Stimulated activated CD8-positive, alpha-beta memory T cell treated with anti-CD3 and anti-CD28 coated beads, Interleukin-4, amount 100 ng/mL, for 1 hour (primary cell): Measurements from ENCODE around the gene HAPLN3.
A peak's percentile ranks its signal among the peaks of the same experiment; 100 is the strongest.

Experiments
- DNase-seq, 2 donors: peaks; one replicate each; pipeline ENCODE4 v3.0.0-alpha.2; 2020; ENCODE audit warnings: low read depth in 2 of 2, low spot score in 1 of 2

Gene HAPLN3

GRCh38 chr15:88912500-88912921 lies 17.2 kb upstream of the HAPLN3 start:
- DNase-seq: no peak

DNA sequence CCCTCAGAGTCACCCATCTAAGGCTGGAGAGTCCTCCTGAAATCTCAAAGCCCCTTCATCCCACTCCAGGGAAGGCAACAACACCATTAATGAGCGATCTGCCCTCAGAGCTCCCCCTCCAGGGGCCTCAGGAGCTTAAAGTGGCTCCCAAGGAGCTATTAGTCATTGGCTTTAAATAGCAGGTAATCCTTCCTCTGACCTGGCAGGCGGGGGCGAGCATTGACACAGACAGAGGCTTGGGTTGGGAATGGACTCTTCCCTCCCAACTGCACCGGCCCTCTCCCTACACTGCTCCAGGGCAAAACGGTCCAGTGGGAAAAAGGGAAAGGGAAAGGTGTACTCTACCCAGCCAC lies 16.4 kb upstream of the HAPLN3 start:
- DNase-seq: no peak

GRCh38 chr15:88909956-88910831 lies 14.8 kb upstream of the HAPLN3 start:
- DNase-seq: no peak

GRCh38 chr15:88908697-88909621 lies 13.6 kb upstream of the HAPLN3 start:
- no peak for DNase-seq

DNA sequence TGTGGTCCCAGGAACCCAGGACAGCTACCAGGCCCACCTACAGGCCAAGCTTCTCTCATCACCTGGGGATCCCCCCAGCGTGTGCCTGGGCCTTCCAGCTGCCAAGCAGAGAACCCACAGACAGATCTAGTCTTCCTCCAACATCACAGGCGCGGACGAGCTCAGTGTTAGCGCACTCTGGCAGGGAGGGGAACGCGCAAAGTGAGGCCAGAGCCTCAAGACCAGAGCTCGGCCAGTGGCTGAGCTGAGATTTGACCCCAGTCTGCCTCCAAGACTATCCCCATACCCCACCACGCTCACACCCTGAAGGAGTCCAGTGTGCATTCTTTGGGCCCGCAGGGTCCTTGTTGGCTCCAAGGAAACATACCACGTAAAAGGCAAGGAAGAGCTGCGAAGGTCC lies 12.8 kb upstream of the HAPLN3 start:
- DNase-seq: no peak

- DNase-seq: no peak
Measured at GRCh38 chr15:88907111-88907510, 11.8 kb upstream of the HAPLN3 start.

DNA sequence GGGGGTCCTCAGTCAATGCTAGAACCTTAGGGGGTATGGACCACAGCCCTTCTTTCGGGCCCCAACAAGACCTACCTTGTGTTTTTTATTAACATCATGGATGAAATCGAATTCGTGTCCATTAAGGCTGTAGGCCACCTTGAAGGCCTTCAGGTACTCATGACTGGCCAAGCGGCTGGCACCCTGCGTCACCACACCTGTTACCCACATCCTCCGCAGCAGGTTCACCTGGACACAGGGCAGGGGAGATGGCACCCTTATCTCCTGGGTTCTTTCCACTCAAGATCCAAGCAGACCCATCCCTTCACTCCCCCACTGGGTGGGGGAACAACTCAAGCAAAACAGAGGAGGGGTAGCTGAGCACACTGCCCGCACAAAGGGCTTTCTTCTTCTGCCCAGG lies 11.2 kb upstream of the HAPLN3 start:
- no peak for DNase-seq

GRCh38 chr15:88906130-88906529 lies 10.8 kb upstream of the HAPLN3 start:
- no peak for DNase-seq

DNA sequence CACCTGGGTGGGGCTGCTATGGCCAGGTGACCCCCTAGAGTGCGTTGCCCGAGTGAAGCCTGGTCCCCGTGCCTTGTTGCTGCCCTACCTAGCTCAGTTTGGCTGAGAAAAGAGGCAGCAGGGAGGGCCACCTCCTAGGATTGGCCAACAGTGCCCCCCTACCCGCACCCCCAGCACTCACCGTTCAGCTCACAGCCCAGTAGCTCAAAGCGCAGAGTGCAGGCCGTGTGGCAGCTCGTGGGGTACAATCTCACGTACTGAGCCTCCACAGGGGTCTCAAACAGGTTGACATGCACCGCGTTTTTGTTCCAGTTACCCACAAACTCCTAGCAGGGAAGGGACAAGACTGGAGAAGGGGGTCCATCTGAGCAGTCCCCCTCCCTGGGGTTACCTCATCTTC lies 10.2 kb upstream of the HAPLN3 start:
- no peak for DNase-seq

DNA sequence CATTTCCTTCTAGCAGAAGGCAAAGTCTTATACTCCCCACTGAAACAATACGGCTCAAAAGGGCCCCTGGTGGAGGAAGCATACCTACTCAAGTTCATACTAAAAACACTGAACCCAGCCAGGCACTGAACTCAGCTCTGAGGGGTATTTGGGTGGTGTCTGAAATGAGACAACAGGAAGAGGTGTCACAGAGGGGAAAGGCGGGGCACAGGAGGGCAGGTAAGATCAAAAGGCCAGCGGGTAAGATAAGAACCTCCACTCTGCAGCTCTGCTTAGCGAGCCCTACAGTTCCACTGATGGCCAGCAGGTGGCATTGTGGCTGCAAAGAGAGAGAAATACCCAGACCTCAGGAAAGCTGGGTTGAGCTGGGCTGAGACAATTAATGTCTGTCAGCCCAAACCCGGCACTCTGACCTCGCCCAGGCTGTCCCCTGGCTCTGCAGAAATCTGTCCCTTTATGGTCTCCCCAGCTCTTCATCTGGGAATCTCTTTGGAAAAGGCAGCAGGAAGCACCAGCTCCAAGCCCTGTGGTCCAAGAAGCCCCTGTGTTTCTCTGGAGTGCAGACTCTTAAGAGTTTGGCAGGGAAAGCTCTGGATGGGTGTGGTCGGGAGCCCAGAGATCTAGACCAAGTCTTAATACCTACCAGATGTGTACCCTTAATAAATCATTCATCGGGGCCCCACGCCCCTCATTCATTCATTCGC lies 9.4 kb upstream of the HAPLN3 start:
- DNase-seq: peak; percentile 82 to 88

- DNase-seq: no peak
Measured at GRCh38 chr15:88904257-88904623, 8.9 kb upstream of the HAPLN3 start.

DNA sequence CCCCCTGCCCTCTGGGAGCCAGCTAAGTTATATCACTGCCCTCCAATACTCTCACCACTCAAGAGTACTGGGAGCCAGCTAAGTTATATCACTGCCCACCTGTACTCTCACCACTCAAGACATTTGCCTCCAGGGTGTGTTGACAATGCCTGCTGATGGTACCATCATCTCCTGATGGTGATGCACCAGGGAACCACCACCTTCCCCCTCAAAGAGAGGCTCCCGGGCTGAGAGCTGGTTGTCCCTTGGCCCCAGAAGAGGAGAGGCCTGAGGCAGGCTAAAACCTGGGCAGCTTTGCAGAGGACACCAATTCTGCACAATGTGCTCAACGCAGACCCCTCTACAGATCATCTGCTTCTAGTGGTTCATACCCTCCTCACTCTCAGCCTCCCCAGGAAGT lies 7.5 kb upstream of the HAPLN3 start:
- DNase-seq: no peak

- DNase-seq: no peak
Measured at GRCh38 chr15:88902221-88902835, 7.0 kb upstream of the HAPLN3 start.

DNA sequence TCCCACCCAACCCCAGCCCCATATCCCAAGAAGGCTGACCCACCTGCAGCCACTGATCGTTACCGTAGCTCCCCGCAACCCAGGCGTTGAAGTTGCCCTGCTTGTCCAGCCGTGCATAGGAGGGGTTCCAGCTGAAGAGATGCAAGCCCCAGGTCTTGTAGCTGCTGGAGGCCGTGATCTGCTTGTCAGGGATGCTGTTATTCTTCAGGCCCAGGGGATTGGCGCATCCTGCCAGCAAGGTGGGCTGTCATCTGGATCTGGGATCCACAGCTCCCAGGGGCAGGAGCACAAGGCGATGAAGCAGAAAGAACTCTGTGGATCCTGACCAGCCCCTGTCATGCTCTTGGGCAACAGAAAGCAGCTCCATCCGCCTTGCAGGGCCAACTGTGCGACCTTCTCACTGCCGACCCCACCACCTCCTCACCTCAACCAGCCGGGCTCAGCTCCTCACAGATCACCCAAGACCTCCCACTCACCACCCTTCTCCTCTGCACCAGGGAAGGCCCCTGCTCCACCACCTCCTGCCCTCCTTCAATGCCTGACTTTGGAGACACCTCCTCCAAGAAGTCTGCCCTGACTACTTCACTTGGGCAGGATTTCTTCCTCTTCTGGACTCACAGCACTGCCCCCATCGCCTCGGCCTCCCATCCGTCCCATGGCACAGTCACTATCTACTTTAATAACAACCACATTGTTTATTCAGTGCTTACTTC lies 6.3 kb upstream of the HAPLN3 start:
- DNase-seq: no peak

DNA sequence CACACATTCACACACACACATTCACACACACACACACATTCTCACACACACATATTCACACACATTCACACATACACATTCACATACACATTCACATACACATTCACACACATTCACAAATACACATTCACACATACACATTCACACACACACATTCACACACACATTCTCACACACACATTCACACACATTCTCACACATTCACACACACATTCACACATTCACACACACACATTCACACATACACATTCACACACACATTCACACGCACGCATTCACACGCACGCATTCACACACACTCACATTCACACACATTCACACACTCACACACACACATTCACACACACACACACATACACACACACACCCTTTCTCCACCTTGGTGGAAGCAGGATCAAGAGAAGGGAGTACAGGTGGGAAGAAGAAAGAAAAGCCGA lies 5.7 kb upstream of the HAPLN3 start:
- no peak for DNase-seq

- DNase-seq: no peak
Measured at GRCh38 chr15:88900309-88900981, 5.1 kb upstream of the HAPLN3 start.

- DNase-seq: no peak
Measured at GRCh38 chr15:88899251-88899650, 3.9 kb upstream of the HAPLN3 start.

- no peak for DNase-seq
Measured at GRCh38 chr15:88898736-88899135, 3.4 kb upstream of the HAPLN3 start.

DNA sequence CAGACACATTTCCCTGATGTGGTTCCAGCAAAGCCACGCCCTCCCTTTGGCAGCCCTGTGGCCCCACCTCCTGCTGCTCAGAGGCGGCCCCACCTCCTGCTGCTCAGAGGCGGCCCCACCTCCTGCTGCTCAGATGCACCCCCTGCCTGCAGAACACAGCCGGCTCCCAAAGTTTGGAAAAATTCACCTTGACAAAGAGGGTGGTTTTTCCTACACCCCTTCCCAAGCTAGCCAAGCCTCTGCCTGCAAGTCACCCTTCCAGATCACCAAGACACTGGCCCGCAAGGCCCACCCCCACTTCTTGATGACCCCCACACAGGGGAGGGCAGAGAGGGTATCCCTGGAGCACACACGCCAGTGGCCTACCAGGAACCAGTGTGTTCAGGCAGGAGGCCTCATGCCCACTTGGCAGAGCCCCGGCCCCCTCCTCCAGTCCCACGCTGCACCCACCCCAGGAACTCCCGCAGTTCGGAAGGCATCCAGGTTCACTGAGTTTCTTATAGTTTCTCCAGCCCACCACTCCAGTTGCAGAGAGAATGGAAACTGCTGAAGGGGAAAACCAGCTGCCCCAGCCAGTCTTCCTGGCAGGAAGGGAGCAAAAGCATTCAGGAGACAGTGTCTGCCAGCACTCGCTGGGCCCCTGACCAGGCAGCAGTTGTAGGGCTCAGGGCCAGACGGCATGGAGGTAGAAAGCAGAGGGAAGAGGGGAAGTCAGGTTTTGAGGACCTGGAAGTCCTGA lies 2.3 kb upstream of the HAPLN3 start:
- peak; percentile 24 to 70 for DNase-seq
